DMS 273 (cell line): ENCODE measurements around the gene LAMA2.

ENCODE experiments used
- DNase-seq: peaks from one replicate; lab custom pipeline; 2025; ENCODE audit not compliant: unreplicated experiment; lab: John Stamatoyannopoulos, UW

Gene LAMA2

GRCh38 chr6:129252377-129253071 is 369.6 kb downstream of the LAMA2 start:
- no peak for DNase-seq

- DNase-seq = no peak
Measured at GRCh38 chr6:129253242-129253641, 370.3 kb downstream of the LAMA2 start.

- DNase-seq = no peak
Measured at GRCh38 chr6:129253727-129254126, 370.8 kb downstream of the LAMA2 start.

GRCh38 chr6:129257196-129257595 is 374.3 kb downstream of the LAMA2 start:
- DNase-seq = no peak

- DNase-seq = no peak
Measured at GRCh38 chr6:129262661-129263060, 379.7 kb downstream of the LAMA2 start.

GRCh38 chr6:129263176-129263575 is 380.2 kb downstream of the LAMA2 start:
- no peak for DNase-seq

GRCh38 chr6:129264480-129265045 is 381.6 kb downstream of the LAMA2 start:
- DNase-seq = no peak

GRCh38 chr6:129267028-129267427 is 384.1 kb downstream of the LAMA2 start:
- peak; percentile 13 for DNase-seq

- no peak for DNase-seq
Measured at GRCh38 chr6:129269076-129269475, 386.1 kb downstream of the LAMA2 start.

- no peak for DNase-seq
Measured at GRCh38 chr6:129269891-129270290, 387.0 kb downstream of the LAMA2 start.

- no peak for DNase-seq
Measured at GRCh38 chr6:129270450-129270849, 387.5 kb downstream of the LAMA2 start.

- no peak for DNase-seq
Measured at GRCh38 chr6:129273161-129273560, 390.2 kb downstream of the LAMA2 start.

GRCh38 chr6:129276461-129276860 is 393.5 kb downstream of the LAMA2 start:
- no peak for DNase-seq

GRCh38 chr6:129276986-129277385 is 394.0 kb downstream of the LAMA2 start:
- no peak for DNase-seq

- DNase-seq = no peak
Measured at GRCh38 chr6:129279343-129280292, 396.7 kb downstream of the LAMA2 start.

- DNase-seq = no peak
Measured at GRCh38 chr6:129280293-129280644, 397.3 kb downstream of the LAMA2 start.

GRCh38 chr6:129280749-129281148 is 397.8 kb downstream of the LAMA2 start:
- DNase-seq = no peak

- DNase-seq = peak; percentile 2
Measured at GRCh38 chr6:129281168-129281796, 398.3 kb downstream of the LAMA2 start.

GRCh38 chr6:129282019-129282418 is 399.1 kb downstream of the LAMA2 start:
- DNase-seq = no peak

- no peak for DNase-seq
Measured at GRCh38 chr6:129284225-129284624, 401.3 kb downstream of the LAMA2 start.
